Peyer's patch (tissue), 4 donors: Measurements from ENCODE around the gene SLC5A2. TPM values are rescaled to one million over a fixed set of nuclear protein-coding genes. Genes with fewer than 3 reads are reported as not detected.

Experiments used
- DNase-seq, 3 donors: peaks; one replicate each; pipeline ENCODE4 v3.0.0-alpha.2; 2017 to 2019
- H3K27ac ChIP-seq, 4 donors: fragments of 200-600 bp; sonication (generic); one replicate each; pipeline ENCODE4 v1.5.1; 2016 to 2019
- H3K27me3 ChIP-seq, 2 donors: fragments of 200-600 bp; sonication (generic); one replicate each; pipeline ENCODE4 v1.5.1; 2019
- H3K36me3 ChIP-seq, 3 donors: fragments of 200-600 bp; sonication (generic); one replicate each; pipeline ENCODE4 v1.5.1; 2016 to 2019
- H3K4me1 ChIP-seq, 4 donors: fragments of 200-600 bp; sonication (generic); one replicate each; pipeline ENCODE4 v1.5.1; 2016 to 2019
- H3K4me3 ChIP-seq, 4 donors: fragments of 200-600 bp; sonication (generic); 1 replicate in 3 of 4; 2 replicates in 1 of 4; pipeline ENCODE4 v1.5.1; 2016 to 2019; ENCODE audit warnings: mild to moderate bottlenecking in 1 of 4
- H3K9me3 ChIP-seq, 4 donors: fragments of 200-600 bp; sonication (generic); one replicate each; pipeline ENCODE4 v1.5.1; 2016 to 2019; ENCODE audit warnings: mild to moderate bottlenecking in 1 of 4
- CTCF ChIP-seq, 6 experiments: fragments of 450-650 bp in 4 of 6; fragments of 200-600 bp in 2 of 6; sonication (generic) in 1 of 6; IDR thresholded peaks; one replicate each; pipeline ENCODE4 v1.5.1; 2017 to 2019; ENCODE audit warnings: antibody characterized with exemption in 6 of 6, mild to moderate bottlenecking in 3 of 6, moderate library complexity in 1 of 6
- POLR2A ChIP-seq, 2 donors: fragments of 450-650 bp; IDR thresholded peaks; one replicate each; pipeline ENCODE4 v1.5.1; 2017; ENCODE audit warnings: antibody characterized with exemption in 2 of 2, mild to moderate bottlenecking in 2 of 2, moderate library complexity in 2 of 2
- total RNA-seq, 4 donors: library from RNA; depleted of rRNA; stranded (reverse); fragments of >200 nt; gene quantifications; one replicate each; pipeline ENCODE4 v1.1.0, GENCODE V29; 2016

Gene SLC5A2
- total RNA-seq, 4 donors from 2014 or later = 0.94 to 5.4 (median 2.4) TPM; not detected in 1

GRCh38 chr16:31487071-31487719 lies 4.3 kb downstream of the SLC5A2 start:
- DNase-seq = no peak
- H3K4me1 ChIP-seq = peaks cover 4 to 20% (median 7%) of the 10 kb centered on the region in 4 donors
- H3K9me3 ChIP-seq = peaks cover 0 to 4% (median 0%) of the 10 kb centered on the region in 4 donors
- peaks cover 0 to 6% (median 0%) of the 10 kb centered on the region in 3 donors for H3K36me3 ChIP-seq
- TF ChIP-seq CTCF (IDR thresholded peaks at IDR 0.05) (no peak), POLR2A (IDR thresholded peaks at IDR 0.05) (peak in 1 of 2 donors; percentile 26)
- H3K27me3 ChIP-seq = no peaks in the 10 kb centered on the region
- peak overlapping the region; percentile 50 to 67 (median 58) for H3K4me3 ChIP-seq
- peak overlapping the region; percentile 6 to 70 (median 25) for H3K27ac ChIP-seq

- Histone ChIP-seq H3K36me3 (peaks cover 0 to 13% (median 0%) of the 10 kb centered on the region in 3 donors), H3K27ac (peak overlapping the region in 3 of 4 donors; percentile 6 to 70 (median 41)), H3K9me3 (peaks cover 0 to 4% (median 0%) of the 10 kb centered on the region in 4 donors), H3K27me3 (no peaks in the 10 kb centered on the region), H3K4me1 (peaks cover 4 to 20% (median 7%) of the 10 kb centered on the region in 4 donors), H3K4me3 (peak overlapping the region; percentile 50 to 67 (median 58))
- peak; percentile 76 to 86 (median 84) for DNase-seq
- no peak for TF ChIP-seq POLR2A (IDR thresholded peaks at IDR 0.05)
- TF ChIP-seq CTCF (IDR thresholded peaks at IDR 0.05) = no peak
These were observed 5.0 kb downstream of the SLC5A2 start for GRCh38 chr16:31487720-31488467.

GRCh38 chr16:31488468-31489297 lies 5.8 kb downstream of the SLC5A2 start:
- no peaks in the 10 kb centered on the region for H3K27me3 ChIP-seq
- no peak for DNase-seq
- peaks cover 4 to 20% (median 7%) of the 10 kb centered on the region in 4 donors for H3K4me1 ChIP-seq
- peaks cover 0 to 4% (median 0%) of the 10 kb centered on the region in 4 donors for H3K9me3 ChIP-seq
- TF ChIP-seq POLR2A (IDR thresholded peaks at IDR 0.05) (no peak), CTCF (IDR thresholded peaks at IDR 0.05) (no peak)
- peaks cover 0 to 21% (median 0%) of the 10 kb centered on the region in 3 donors for H3K36me3 ChIP-seq
- peak overlapping the region in 1 of 4 donors; percentile 70 for H3K27ac ChIP-seq
- H3K4me3 ChIP-seq = peak overlapping the region; percentile 50 to 67 (median 58)

- DNase-seq = no peak
- Histone ChIP-seq H3K27me3 (no peaks in the 10 kb centered on the region), H3K4me3 (no peak overlapping the region), H3K27ac (no peak overlapping the region), H3K4me1 (peaks cover 4 to 20% (median 7%) of the 10 kb centered on the region in 4 donors), H3K36me3 (peaks cover 0 to 26% (median 0%) of the 10 kb centered on the region in 3 donors), H3K9me3 (peaks cover 0 to 4% (median 0%) of the 10 kb centered on the region in 4 donors)
- TF ChIP-seq CTCF (IDR thresholded peaks at IDR 0.05) (no peak), POLR2A (IDR thresholded peaks at IDR 0.05) (no peak)
These were observed 6.3 kb downstream of the SLC5A2 start for GRCh38 chr16:31489298-31489564.
